GM12872 (cell line): ENCODE data around the gene PHACTR4.

Experiments
- TF ChIP-seq, protein P1 (sequence below): IDR thresholded peaks from 3 replicates; pipeline ENCODE4 v1.5.1; 2011; ENCODE audit warnings: low read depth, mild to moderate bottlenecking, low read length, moderate library complexity; ENCODE audit not compliant: insufficient read depth

PHACTR4 gene

GRCh38 chr1:28338897-28339296, 30.6 kb upstream of the PHACTR4 start:
- TF ChIP-seq, protein P1, sequence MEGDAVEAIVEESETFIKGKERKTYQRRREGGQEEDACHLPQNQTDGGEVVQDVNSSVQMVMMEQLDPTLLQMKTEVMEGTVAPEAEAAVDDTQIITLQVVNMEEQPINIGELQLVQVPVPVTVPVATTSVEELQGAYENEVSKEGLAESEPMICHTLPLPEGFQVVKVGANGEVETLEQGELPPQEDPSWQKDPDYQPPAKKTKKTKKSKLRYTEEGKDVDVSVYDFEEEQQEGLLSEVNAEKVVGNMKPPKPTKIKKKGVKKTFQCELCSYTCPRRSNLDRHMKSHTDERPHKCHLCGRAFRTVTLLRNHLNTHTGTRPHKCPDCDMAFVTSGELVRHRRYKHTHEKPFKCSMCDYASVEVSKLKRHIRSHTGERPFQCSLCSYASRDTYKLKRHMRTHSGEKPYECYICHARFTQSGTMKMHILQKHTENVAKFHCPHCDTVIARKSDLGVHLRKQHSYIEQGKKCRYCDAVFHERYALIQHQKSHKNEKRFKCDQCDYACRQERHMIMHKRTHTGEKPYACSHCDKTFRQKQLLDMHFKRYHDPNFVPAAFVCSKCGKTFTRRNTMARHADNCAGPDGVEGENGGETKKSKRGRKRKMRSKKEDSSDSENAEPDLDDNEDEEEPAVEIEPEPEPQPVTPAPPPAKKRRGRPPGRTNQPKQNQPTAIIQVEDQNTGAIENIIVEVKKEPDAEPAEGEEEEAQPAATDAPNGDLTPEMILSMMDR = no peak

DNA sequence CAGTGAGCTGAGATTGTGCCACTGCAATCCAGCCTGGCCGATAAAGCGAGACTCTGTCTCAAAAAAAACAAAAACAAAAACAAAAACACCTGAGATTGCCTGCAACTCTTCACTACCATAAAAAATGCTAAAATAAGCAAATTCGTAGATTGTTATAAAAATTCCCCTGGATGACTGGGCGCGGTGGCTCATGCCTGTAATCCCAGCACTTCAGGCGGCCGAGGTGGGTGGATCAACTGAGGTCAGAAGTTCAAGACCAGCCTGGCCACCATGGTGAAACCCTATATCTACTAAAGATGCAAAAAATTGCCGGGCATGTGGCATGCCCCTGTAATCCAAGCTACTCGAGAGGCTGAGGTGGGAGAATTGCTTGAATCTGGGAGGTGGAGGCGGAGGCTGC, 30.0 kb upstream of the PHACTR4 start:
- TF ChIP-seq, protein P1 = no peak

GRCh38 chr1:28340221-28340974, 29.1 kb upstream of the PHACTR4 start:
- TF ChIP-seq, protein P1 = no peak

DNA sequence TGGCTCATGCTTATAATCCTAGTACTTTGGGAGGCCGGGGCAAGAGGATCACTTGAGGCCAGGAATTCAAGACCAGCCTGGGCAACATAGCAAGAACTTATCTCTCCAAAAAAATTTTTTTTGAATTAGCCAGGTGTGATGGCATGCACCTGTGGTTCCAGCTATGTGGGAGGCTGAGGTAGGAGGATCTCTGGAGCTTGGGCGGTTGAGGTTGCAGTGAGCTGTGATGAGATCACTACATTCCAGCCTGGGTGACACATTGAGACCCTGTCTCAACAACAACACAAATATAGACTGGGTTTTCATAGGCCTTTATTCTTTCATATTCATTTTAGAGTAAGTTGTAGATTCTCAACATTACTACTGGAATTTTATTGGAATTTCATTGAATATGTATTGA, 27.9 kb upstream of the PHACTR4 start:
- TF ChIP-seq, protein P1 = no peak

- TF ChIP-seq, protein P1 = no peak
Observed at GRCh38 chr1:28343405-28343804, 26.1 kb upstream of the PHACTR4 start.

GRCh38 chr1:28354121-28354520, 15.4 kb upstream of the PHACTR4 start:
- TF ChIP-seq, protein P1 = no peak

DNA sequence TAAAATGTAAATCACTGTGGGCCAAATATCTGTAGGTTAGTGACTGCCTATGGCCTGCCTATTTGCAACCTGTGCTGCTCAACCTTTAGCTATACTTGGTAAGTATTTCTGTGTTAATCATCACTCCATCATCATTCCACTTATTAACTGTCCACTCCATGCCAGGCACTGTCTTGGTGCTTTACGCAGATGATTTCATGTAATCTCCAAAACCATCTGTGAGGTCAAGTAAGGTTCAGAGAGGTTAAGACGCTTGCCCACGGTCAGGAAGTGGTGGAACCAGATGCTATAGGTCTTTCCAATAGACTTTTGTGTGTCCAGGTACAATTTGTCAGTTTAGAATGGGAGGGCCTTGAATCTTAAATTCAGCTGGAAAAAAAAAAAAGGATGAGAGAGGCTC, 10.8 kb upstream of the PHACTR4 start:
- TF ChIP-seq, protein P1 = no peak
